ENCODE results near the gene CPA2. TPM values are rescaled to one million over a fixed set of nuclear protein-coding genes. Genes with fewer than 3 reads are reported as not detected.
A peak's percentile ranks its signal among the peaks of the same experiment; 100 is the strongest.
"Not testable (repeated sequence)": the region's sequence is repeated elsewhere in the genome, so short reads cannot be mapped to it uniquely, and the experiment has no call there.

Gene CPA2
- polyA plus RNA-seq (ENCODE audit: low read depth in 6 of 6): not detected

GRCh38 chr7:130266258-130266960, at the start of gene CPA2:
TSS of gene CPA2 (plus strand) at chr7:130266863. CDS start at chr7:130266882, 19 bp downstream.
- H3K36me3 Mint-ChIP-seq: peaks cover 0 to 7% of the 10 kb centered on the region in 2 donors
- H3K27ac Mint-ChIP-seq: no peak within 1 kb of the TSS
- no peaks in the 10 kb centered on the region for H3K4me1 Mint-ChIP-seq
- H3K27me3 Mint-ChIP-seq: peaks cover 5 to 21% (median 10%) of the 10 kb centered on the region in 3 donors
- no peak within 1 kb of the TSS for H3K4me3 Mint-ChIP-seq
- peaks cover 0 to 31% (median 5%) of the 10 kb centered on the region in 7 donors for H3K9me3 Mint-ChIP-seq
- ATAC-seq (ENCODE audit: low read depth in 2 of 2) (no peak), DNase-seq (no peak)

- peaks cover 0 to 5% (median 0%) of the 10 kb centered on the region in 3 donors for H3K4me1 Mint-ChIP-seq
- H3K4me3 Mint-ChIP-seq: no peak overlapping the region
- no peak for ATAC-seq (ENCODE audit: low read depth in 2 of 2)
- H3K9me3 Mint-ChIP-seq: no peaks in the 10 kb centered on the region
- DNase-seq: no peak
- no peaks in the 10 kb centered on the region for H3K36me3 Mint-ChIP-seq
- no peak overlapping the region for H3K27ac Mint-ChIP-seq
- H3K27me3 Mint-ChIP-seq: peaks cover 5 to 27% (median 26%) of the 10 kb centered on the region in 3 donors
Measured at GRCh38 chr7:130218806-130219620, 47.6 kb upstream of the CPA2 start.

DNA sequence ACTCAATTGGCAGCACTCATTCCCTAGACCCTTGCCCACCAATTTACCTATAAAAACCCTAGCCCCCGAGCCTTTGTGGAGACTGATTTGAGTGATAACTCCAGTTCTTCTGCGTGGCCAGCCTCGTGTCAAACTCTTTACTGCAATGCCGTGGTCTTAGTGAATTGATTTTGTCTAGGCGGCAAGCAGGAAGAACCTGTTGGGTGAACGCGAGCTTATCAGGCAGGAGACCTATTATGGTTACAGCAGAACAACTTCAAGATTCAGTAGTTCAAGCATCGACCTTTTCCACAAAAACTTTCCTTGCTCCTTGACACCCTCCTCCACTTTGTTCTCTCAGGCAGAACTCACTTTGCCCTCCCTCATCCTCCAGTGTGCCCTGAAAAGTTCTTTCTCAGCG, 46.8 kb upstream of the CPA2 start:
- no peak for ATAC-seq (ENCODE audit: low read depth in 2 of 2)
- Mint-ChIP-seq H3K4me3 (peak overlapping the region in 1 of 8 donors; percentile 36), H3K27ac (no peak overlapping the region), H3K36me3 (no peaks in the 10 kb centered on the region), H3K4me1 (peaks cover 0 to 6% (median 0%) of the 10 kb centered on the region in 3 donors), H3K27me3 (peaks cover 0 to 20% (median 19%) of the 10 kb centered on the region in 3 donors), H3K9me3 (no peaks in the 10 kb centered on the region)
- DNase-seq: no peak

GRCh38 chr7:130221746-130222145, 44.9 kb upstream of the CPA2 start:
- DNase-seq (no peak), ATAC-seq (ENCODE audit: low read depth in 2 of 2) (no peak)
- no peaks in the 10 kb centered on the region for H3K36me3 Mint-ChIP-seq
- no peaks in the 10 kb centered on the region for H3K9me3 Mint-ChIP-seq
- peaks cover 0 to 19% (median 19%) of the 10 kb centered on the region in 3 donors for H3K27me3 Mint-ChIP-seq
- H3K4me3 Mint-ChIP-seq: no peak overlapping the region
- H3K27ac Mint-ChIP-seq: no peak overlapping the region
- H3K4me1 Mint-ChIP-seq: peaks cover 0 to 6% (median 0%) of the 10 kb centered on the region in 3 donors

GRCh38 chr7:130223646-130224045, 43.0 kb upstream of the CPA2 start:
- Mint-ChIP-seq H3K27me3 (peaks cover 0 to 19% (median 19%) of the 10 kb centered on the region in 3 donors), H3K4me3 (no peak overlapping the region), H3K9me3 (no peaks in the 10 kb centered on the region), H3K4me1 (peaks cover 0 to 6% (median 0%) of the 10 kb centered on the region in 3 donors), H3K36me3 (no peaks in the 10 kb centered on the region), H3K27ac (peak overlapping the region in 1 of 6 donors; percentile 26)
- DNase-seq: no peak
- peak; percentile 28 to 30 for ATAC-seq (ENCODE audit: low read depth in 2 of 2)

GRCh38 chr7:130224210-130224609, 42.5 kb upstream of the CPA2 start:
- Mint-ChIP-seq H3K9me3 (no peaks in the 10 kb centered on the region), H3K27me3 (peaks cover 0 to 19% (median 19%) of the 10 kb centered on the region in 3 donors), H3K4me3 (no peak overlapping the region), H3K4me1 (peaks cover 0 to 6% (median 0%) of the 10 kb centered on the region in 3 donors), H3K36me3 (no peaks in the 10 kb centered on the region), H3K27ac (peak overlapping the region in 1 of 6 donors; percentile 79)
- DNase-seq: no peak
- no peak for ATAC-seq (ENCODE audit: low read depth in 2 of 2)

GRCh38 chr7:130224923-130225322, 41.7 kb upstream of the CPA2 start:
- DNase-seq; H3K4me3 Mint-ChIP-seq; H3K9me3 Mint-ChIP-seq; ATAC-seq (ENCODE audit: low read depth in 2 of 2); H3K27ac Mint-ChIP-seq; H3K36me3 Mint-ChIP-seq; H3K4me1 Mint-ChIP-seq: not testable (repeated sequence)
- H3K27me3 Mint-ChIP-seq: peaks cover 0 to 13% (median 12%) of the 10 kb centered on the region in 3 donors

GRCh38 chr7:130226333-130226732, 40.3 kb upstream of the CPA2 start:
- Mint-ChIP-seq H3K4me3 (no peak overlapping the region), H3K9me3 (no peaks in the 10 kb centered on the region), H3K36me3 (no peaks in the 10 kb centered on the region), H3K4me1 (peaks cover 0 to 6% (median 0%) of the 10 kb centered on the region in 3 donors), H3K27ac (peak overlapping the region in 1 of 6 donors; percentile 5), H3K27me3 (peaks cover 0 to 7% (median under 1%) of the 10 kb centered on the region in 3 donors)
- ATAC-seq (ENCODE audit: low read depth in 2 of 2): no peak
- no peak for DNase-seq

- H3K27me3 Mint-ChIP-seq: peaks cover 0 to 8% (median 7%) of the 10 kb centered on the region in 3 donors
- peaks cover 0 to 6% (median 0%) of the 10 kb centered on the region in 3 donors for H3K4me1 Mint-ChIP-seq
Measured at GRCh38 chr7:130227883-130228575, 38.6 kb upstream of the CPA2 start.

DNA sequence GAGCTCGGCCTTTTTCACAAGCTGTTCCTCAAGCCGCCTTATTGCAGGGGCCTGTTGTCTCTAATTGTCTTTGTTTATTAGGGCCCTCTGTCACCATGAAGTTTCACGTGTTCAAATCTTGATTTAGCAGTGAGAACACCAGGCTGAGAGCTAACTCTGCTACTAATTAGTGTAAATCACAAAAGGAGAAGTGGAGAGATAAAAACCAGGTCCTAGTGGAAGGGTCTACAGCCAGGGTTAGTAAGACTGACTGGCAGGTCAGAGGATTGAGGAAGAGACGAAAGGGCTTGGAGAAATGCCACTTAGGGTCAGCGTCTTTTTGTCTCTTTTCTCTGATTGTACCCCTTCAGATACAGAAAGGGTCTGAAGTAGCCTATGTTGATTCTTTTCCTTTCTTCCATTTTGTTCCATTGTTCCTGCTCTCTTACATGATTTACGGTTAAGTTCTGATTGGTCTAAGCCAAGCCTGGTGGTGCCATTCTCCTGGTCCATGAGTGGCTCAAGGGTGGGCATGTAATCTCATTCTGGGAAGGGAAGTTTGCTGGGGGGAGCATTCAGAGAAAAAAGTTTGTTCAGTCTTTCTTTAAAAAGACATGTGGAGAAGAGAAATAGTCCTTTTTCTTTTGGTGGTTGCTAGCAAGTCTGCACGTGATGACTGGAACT, 37.7 kb upstream of the CPA2 start:
- peaks cover 0 to 1% (median 0%) of the 10 kb centered on the region in 3 donors for H3K4me1 Mint-ChIP-seq
- ATAC-seq (ENCODE audit: low read depth in 2 of 2): no peak
- no peak for DNase-seq
- peaks cover 0 to 8% (median 7%) of the 10 kb centered on the region in 3 donors for H3K27me3 Mint-ChIP-seq
- no peak overlapping the region for H3K4me3 Mint-ChIP-seq
- no peaks in the 10 kb centered on the region for H3K9me3 Mint-ChIP-seq
- H3K27ac Mint-ChIP-seq: peak overlapping the region in 1 of 6 donors; percentile 43
- no peaks in the 10 kb centered on the region for H3K36me3 Mint-ChIP-seq

More at GRCh38 chr7:130227883-130228575, 38.6 kb upstream of the CPA2 start:
- Mint-ChIP-seq H3K4me3 (no peak overlapping the region), H3K36me3 (no peaks in the 10 kb centered on the region), H3K9me3 (no peaks in the 10 kb centered on the region), H3K27ac (no peak overlapping the region)
- ATAC-seq (ENCODE audit: low read depth in 2 of 2) (no peak), DNase-seq (no peak)

GRCh38 chr7:130229981-130230380, 36.7 kb upstream of the CPA2 start:
- not testable (repeated sequence) for H3K27ac Mint-ChIP-seq; ATAC-seq (ENCODE audit: low read depth in 2 of 2); H3K4me1 Mint-ChIP-seq; H3K9me3 Mint-ChIP-seq; DNase-seq; H3K36me3 Mint-ChIP-seq; H3K4me3 Mint-ChIP-seq
- H3K27me3 Mint-ChIP-seq: peaks cover 5 to 17% (median 8%) of the 10 kb centered on the region in 3 donors

DNA sequence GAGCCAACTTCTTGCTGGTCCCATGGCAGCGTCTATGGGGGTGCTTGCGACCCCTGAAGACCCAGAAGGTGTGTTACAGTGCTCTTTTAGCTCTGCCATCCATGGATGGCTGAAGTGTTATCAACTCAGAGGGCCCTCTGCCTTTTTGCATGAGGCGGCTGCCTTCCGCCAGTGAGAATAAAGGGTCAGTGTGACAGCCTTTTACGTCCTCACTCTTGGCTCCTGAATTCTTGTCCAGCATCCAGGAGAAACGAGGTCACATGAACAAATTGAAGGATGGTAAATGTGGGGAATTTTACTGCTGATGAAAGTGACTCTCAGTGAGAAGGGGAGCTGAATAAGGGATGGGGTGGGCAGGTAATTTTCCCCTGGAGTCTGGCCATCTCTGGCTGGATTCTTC, 34.9 kb upstream of the CPA2 start:
- ATAC-seq (ENCODE audit: low read depth in 2 of 2): no peak
- Mint-ChIP-seq H3K36me3 (no peaks in the 10 kb centered on the region), H3K9me3 (no peaks in the 10 kb centered on the region), H3K27me3 (peaks cover 9 to 17% (median 13%) of the 10 kb centered on the region in 3 donors), H3K4me3 (no peak overlapping the region), H3K4me1 (no peaks in the 10 kb centered on the region), H3K27ac (no peak overlapping the region)
- no peak for DNase-seq

DNA sequence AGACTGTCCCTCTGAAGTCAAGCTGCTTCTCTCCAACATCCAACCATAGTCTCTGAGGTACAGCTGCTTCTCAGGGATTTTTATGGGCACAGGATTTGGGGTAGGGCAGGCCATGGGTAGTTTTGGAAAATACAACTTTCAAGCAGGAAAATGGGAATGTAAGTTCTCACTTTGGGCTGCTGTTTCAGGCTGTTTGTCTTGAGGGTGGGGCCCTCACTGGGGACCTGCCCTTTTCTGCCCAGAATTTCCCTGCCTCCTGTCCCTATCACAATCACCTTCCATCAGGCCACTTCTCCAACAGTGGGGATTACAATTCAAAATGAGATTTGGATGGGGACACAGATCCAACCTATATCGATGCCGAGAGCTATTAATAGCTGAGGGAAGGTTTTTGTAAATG, 34.5 kb upstream of the CPA2 start:
- no peaks in the 10 kb centered on the region for H3K9me3 Mint-ChIP-seq
- peaks cover 9 to 17% (median 17%) of the 10 kb centered on the region in 3 donors for H3K27me3 Mint-ChIP-seq
- no peak for ATAC-seq (ENCODE audit: low read depth in 2 of 2)
- H3K4me1 Mint-ChIP-seq: no peaks in the 10 kb centered on the region
- no peak for DNase-seq
- H3K27ac Mint-ChIP-seq: no peak overlapping the region
- H3K4me3 Mint-ChIP-seq: no peak overlapping the region
- no peaks in the 10 kb centered on the region for H3K36me3 Mint-ChIP-seq
